SHP77 (cell line): ENCODE data around the gene BLNK.
A peak's percentile ranks its signal among the peaks of the same experiment; 100 is the strongest.
"Not testable (repeated sequence)": the region's sequence is repeated elsewhere in the genome, so short reads cannot be mapped to it uniquely, and the experiment has no call there.

Experiments used
- DNase-seq, 2 experiments: peaks; one replicate each; lab custom pipeline; 2025; lab: John Stamatoyannopoulos, UW

The BLNK gene

GRCh38 chr10:96225119-96225518, 46.2 kb downstream of the BLNK start:
- DNase-seq, result peak; percentile 8 to 15

- DNase-seq, result no peak
These were observed 48.5 kb downstream of the BLNK start for GRCh38 chr10:96222908-96223307.

GRCh38 chr10:96222441-96222840, 48.9 kb downstream of the BLNK start:
- DNase-seq, result no peak

GRCh38 chr10:96218826-96219225, 52.5 kb downstream of the BLNK start:
- no peak for DNase-seq

- DNase-seq, result no peak
These were observed 53.7 kb downstream of the BLNK start for GRCh38 chr10:96217711-96218110.

DNA sequence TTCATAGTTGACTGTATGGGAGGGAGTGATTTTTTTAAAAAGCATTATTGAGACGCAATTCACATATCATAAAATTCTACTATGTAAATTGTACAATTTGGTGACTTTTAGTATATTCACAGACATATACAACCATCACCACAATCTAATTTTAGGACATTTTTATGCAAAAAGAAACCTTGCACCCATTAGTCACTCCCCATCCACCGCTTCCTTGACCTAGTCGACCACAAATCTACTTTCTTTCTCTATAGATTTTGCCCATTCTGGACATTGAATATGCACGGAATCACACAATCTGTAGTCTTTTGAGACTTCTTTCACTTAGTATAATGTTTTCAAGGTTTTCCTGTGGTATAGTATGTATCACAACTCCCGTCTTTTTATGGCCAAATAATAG, 54.6 kb downstream of the BLNK start:
- no peak for DNase-seq

DNA sequence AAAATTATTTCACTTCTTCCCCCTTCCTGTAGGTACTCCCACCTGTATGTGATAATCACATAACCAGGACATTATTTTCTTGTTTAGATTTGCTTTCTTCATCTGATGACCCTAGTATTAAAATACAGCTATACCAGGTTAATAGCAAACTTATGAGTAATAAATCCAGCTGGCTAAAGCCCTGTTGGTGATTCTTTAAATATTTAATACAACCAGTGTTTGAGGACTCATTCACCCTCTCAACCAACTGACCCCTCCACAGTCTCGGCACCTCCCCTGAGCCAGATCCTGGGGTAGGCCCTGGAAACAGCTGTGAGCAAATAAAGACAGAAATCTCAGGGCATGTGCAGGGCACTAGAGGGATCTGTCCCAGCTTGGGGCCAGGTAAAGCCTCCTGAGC, 58.5 kb downstream of the BLNK start:
- DNase-seq, result no peak

DNA sequence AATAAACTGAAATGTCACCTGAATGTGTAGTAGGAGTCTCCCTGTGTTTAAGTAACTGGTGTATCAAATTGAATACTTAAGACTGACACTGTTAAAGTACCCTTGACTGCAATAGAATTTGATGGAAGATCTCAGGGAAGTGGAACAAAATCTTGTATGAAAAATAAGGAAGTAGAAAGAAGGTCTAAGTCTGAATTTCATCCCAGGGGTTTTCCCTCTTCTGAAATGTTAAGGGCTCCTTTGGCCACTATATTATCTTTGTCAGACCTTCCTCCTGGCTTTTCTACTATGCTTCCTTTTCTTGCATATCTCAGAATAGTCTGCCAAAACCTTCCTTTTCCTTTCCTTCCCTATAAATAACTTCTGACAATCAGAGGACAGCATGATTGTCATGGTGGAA, 59.6 kb downstream of the BLNK start:
- DNase-seq, result no peak

GRCh38 chr10:96208946-96209345, 62.4 kb downstream of the BLNK start:
- no peak for DNase-seq

DNA sequence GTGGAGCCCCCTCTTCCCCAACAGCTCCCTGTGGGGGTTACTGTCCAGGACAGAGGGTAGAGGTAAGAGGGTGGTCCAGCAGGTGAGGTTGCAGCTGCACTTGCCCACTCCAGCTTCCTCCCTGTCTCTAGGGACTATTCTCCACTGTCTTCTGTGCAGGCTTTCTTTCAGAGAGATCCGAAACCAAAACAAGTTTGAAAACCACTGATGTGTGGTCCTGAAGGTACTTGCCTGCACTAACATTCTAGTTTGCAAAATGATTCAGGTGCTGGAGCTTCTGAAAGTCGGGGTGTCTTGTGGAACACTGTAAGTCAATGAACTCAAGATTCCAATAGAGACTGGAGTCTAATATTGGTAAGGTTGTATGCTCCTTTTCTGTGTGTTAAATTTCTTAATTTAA, 63.1 kb downstream of the BLNK start:
- no peak for DNase-seq

- no peak for DNase-seq
These were observed 65.8 kb downstream of the BLNK start for GRCh38 chr10:96205580-96205979.

GRCh38 chr10:96201525-96201924, 69.8 kb downstream of the BLNK start:
- DNase-seq, result no peak

DNA sequence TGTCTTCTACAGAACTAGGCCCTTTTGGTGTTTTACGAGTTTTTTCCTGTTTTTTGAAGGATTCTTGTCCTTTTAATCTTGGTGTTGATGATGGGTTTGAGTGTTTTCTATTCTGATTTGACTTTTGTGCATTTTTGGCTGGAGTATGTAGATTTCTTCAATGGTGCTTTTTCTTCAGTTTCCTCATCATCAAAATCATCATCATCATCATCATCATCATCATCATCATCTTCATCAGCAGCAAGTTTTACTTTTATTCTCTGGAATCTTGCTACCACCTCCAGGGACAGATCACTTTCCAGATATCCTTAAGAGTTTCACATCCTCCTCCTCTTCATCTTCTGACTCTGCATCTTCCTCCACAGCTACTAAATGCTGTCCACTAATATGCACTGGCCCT, 81.9 kb downstream of the BLNK start:
- not testable (repeated sequence) for DNase-seq

GRCh38 chr10:96188916-96189315, 82.5 kb downstream of the BLNK start:
- no peak for DNase-seq

GRCh38 chr10:96188421-96188820, 82.9 kb downstream of the BLNK start:
- no peak for DNase-seq

- no peak for DNase-seq
These were observed 94.4 kb downstream of the BLNK start for GRCh38 chr10:96176985-96177384.

- no peak for DNase-seq
These were observed 98.7 kb downstream of the BLNK start for GRCh38 chr10:96172666-96173065.

DNA sequence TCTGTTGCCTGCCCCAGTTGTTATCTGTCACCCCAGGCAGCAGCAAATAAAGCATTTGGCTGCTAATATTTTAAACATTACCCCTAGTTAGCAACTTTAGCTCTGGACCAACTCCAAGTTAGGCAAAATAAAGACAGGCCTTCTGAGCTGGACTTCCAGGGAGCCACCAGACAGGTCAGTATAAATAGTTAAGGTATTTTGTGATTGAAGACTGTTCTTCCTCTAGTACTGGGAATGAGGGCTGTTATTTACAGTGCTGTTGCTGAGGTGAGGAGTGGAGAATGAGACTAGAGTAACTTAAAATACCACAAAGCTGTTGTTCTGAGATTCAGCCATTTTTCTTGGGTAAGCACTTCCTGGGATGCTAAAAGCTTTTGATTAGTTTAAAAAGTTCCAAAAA, 101.1 kb downstream of the BLNK start:
- DNase-seq, result no peak

GRCh38 chr10:96168546-96168945, 102.8 kb downstream of the BLNK start:
- no peak for DNase-seq

- DNase-seq, result no peak
These were observed 105.6 kb downstream of the BLNK start for GRCh38 chr10:96165726-96166125.

DNA sequence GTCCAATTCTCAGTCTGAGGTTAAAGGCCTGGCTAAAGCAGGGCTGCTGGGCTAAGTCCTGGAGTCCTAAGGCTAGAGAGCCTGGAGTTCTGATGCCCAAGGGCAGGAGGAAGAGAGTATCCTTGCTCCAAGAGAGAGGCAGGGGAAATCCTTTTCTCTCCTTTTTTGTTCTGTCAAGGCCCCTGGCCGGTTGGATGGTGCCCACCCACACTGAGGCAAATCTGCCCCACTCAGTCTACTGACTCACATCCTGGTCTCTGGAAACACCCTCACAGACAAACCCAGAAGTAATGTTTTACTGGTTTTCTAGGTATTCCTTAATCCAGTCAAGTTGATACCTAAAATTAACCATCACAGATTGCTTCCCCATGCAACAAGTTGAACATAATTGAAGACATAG, 118.3 kb downstream of the BLNK start:
- DNase-seq, result no peak

GRCh38 chr10:96152437-96152836, 118.9 kb downstream of the BLNK start:
- DNase-seq, result no peak
